DMS114 treated with DMSO at 0.1 percent for 48 hours (cell line): ENCODE data around the gene FAM50B.

Experiments used
- DNase-seq: peaks from one replicate; lab custom pipeline; 2025; ENCODE audit not compliant: unreplicated experiment; lab: John Stamatoyannopoulos, UW

Gene FAM50B

GRCh38 chr6:3892603-3893002, 43.4 kb downstream of the FAM50B start:
- DNase-seq, result no peak

DNA sequence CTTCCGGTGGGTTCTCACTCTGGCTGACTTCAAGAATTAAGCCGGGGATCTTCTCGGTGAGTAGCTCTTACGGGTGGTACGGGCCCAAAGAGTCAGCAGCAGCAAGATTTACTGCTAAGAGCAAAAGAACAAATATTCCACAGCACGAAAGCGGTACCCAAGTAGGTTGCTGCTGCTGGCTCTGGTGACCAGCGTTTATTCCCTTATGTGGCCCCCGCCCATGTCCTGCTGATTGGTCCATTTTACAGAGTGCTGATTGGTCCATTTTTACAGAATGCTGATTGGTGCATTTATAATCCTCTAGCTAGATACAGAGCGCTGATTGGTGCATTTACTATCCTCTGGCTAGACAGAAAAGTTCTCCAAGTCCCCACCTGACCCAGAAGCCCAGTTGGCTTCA, 44.3 kb downstream of the FAM50B start:
- DNase-seq, result no peak

DNA sequence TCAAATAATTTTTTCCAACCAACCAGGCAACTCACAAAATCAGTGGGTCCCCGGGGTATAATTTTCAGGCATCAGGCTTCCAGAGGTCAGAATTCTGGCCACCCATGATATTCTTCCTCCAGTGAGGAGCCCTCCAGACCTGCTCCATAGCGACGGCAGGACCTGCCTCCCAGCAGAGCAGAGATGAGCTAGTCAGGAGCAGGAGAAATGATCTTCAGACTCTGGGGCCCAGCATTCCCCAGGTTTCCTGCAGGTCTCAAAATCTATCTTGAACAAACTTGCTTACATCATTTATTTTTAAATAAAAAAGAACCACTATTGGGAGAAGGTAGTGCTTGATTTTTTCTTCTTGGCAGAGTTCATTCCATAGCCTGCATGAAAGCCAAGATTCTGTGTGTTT, 44.7 kb downstream of the FAM50B start:
- DNase-seq, result no peak

- DNase-seq, result no peak
These were observed 45.6 kb downstream of the FAM50B start for GRCh38 chr6:3894590-3895311.

DNA sequence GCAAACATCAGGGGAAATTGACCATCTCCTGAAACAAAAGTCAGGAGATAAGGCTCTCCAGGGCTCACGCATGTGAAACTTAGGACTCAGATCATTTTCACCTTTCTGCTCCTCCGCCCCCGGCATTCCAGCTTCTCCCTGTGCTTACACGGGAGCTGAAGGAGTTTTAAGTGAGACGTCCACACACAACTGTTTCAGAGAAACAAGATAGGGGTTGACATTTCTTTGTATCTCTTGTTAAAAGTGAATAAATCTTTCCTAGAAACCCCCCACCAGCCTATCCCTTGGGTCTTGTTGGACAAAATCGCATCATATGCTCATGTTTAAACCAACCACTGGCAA, 46.1 kb downstream of the FAM50B start:
- no peak for DNase-seq

DNA sequence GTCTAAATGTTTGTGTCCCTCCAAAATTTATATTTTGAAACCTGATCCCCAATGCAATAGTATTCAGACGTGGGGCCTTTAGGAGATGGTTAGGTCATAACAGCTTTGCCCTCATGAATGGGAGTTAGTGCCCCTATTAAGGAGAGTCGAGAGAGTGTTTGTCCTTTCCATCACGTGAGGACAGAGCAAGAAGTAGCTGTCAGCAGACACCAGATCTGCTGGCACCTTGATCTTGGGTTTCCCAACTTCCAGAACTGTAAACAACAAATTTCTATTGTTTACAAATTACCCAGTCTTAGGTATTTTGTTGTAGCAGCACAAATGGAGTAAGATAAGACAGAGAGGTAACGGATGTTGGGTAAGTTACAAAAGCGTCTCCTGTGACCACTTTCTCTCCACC, 46.6 kb downstream of the FAM50B start:
- DNase-seq, result no peak

DNA sequence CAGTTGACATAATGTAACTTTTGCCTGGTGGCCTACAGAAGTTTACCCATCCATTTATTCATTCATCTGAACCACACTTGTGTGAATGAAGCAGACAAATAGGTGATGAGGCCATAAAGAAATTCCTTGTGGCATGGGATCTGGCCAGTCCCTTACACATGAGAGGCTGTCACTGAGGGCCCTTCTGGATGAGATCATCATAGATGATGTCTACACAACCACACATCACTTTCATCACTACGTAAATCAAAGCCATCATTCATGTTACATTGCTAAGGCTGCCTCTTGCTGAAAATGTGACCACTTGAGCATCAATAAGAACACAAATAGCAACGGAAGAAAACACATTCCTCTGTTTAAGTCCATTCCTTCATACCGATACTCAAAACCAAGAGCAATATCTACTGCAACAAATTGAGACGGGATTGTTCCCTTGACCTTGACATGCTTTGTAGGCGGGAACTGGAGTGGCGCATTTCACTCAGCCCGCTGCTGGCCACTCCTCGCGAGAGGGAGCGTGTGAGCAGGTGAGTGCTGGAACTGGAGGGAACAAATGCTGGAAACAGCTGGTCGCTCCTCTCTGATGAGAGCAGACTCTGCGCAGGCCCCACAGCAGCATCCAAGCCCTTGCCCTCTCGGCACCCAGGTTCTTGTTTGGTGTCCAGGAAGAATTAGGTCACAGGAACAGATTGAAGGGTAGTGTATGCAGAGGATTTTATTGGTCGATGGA, 49.3 kb downstream of the FAM50B start:
- no peak for DNase-seq

- DNase-seq, result no peak
These were observed 49.9 kb downstream of the FAM50B start for GRCh38 chr6:3899061-3899460.

- DNase-seq, result no peak
These were observed 50.8 kb downstream of the FAM50B start for GRCh38 chr6:3899970-3900439.
